Upper lobe of left lung (tissue), 4 donors: ENCODE data around the gene DENND5A.

ENCODE experiments used
- CTCF ChIP-seq, 6 experiments: fragments of 450-650 bp in 4 of 6; fragments of 200-600 bp in 2 of 6; sonication (generic) in 2 of 6; IDR thresholded peaks; one replicate each; pipeline ENCODE4 v1.5.1; 2016 to 2019; ENCODE audit warnings: antibody characterized with exemption in 6 of 6
- POLR2A ChIP-seq, 4 donors: fragments of 450-650 bp; IDR thresholded peaks; one replicate each; pipeline ENCODE4 v1.5.1; 2016 to 2017; ENCODE audit warnings: antibody characterized with exemption in 4 of 4, mild to moderate bottlenecking in 2 of 4

- TF ChIP-seq CTCF (IDR thresholded peaks at IDR 0.05) (no peak), POLR2A (IDR thresholded peaks at IDR 0.05) (no peak)
Measured at GRCh38 chr11:9247863-9248262, 17.3 kb downstream of the DENND5A start.
